ENCODE results near the gene IRF2BP2. TPM values are rescaled to one million over a fixed set of nuclear protein-coding genes. Genes with fewer than 3 reads are reported as not detected.

IRF2BP2 gene
- total RNA-seq, 1 donor from 2014 or later, result 65.6 TPM

Other genes starting within 250 kb of the IRF2BP2 start
- gene COA6, start 236.7 kb downstream of the IRF2BP2 start, total RNA-seq, result 30.0 TPM
- 9.1 TPM for gene TARBP1, start 131.0 kb downstream of the IRF2BP2 start, total RNA-seq

Data from cardiac septum (tissue), 1 donor.